Activated naive CD8-positive, alpha-beta T cell (primary cell): Measurements from ENCODE around the gene RNASE4.
"Not testable (repeated sequence)": the region's sequence is repeated elsewhere in the genome, so short reads cannot be mapped to it uniquely, and the experiment has no call there.

ENCODE experiments used
- H3K27ac Mint-ChIP-seq: one replicate; pipeline ENCODE4 v1.8.0; 2021; ENCODE audit warnings: mixed read lengths
- H3K27me3 Mint-ChIP-seq: one replicate; pipeline ENCODE4 v1.8.0; 2021; ENCODE audit warnings: mixed read lengths
- H3K36me3 Mint-ChIP-seq: one replicate; pipeline ENCODE4 v1.8.0; 2021; ENCODE audit warnings: mixed read lengths
- H3K4me1 Mint-ChIP-seq: one replicate; pipeline ENCODE4 v1.8.0; 2021; ENCODE audit warnings: low read depth, mixed read lengths
- H3K4me3 Mint-ChIP-seq: one replicate; pipeline ENCODE4 v1.8.0; 2021; ENCODE audit warnings: mild to moderate bottlenecking, mixed read lengths
- H3K9me3 Mint-ChIP-seq: one replicate; pipeline ENCODE4 v1.8.0; 2021; ENCODE audit warnings: low read depth, mixed read lengths

RNASE4 gene

GRCh38 chr14:20662968-20663732 is 21.2 kb upstream of the RNASE4 start:
- H3K4me1 Mint-ChIP-seq, result peaks cover 28% of the 10 kb centered on the region
- no peaks in the 10 kb centered on the region for H3K9me3 Mint-ChIP-seq
- peak overlapping the region; percentile 42 for H3K27ac Mint-ChIP-seq
- peak overlapping the region; percentile 82 for H3K4me3 Mint-ChIP-seq
- H3K27me3 Mint-ChIP-seq, result peaks cover 2% of the 10 kb centered on the region
- H3K36me3 Mint-ChIP-seq, result no peaks in the 10 kb centered on the region

GRCh38 chr14:20666400-20666961 is 17.9 kb upstream of the RNASE4 start:
- not testable (repeated sequence) for H3K9me3 Mint-ChIP-seq, H3K36me3 Mint-ChIP-seq, H3K27ac Mint-ChIP-seq, H3K4me3 Mint-ChIP-seq, H3K27me3 Mint-ChIP-seq
- H3K4me1 Mint-ChIP-seq, result peaks cover 29% of the 10 kb centered on the region

GRCh38 chr14:20667957-20668356 is 16.4 kb upstream of the RNASE4 start:
- Mint-ChIP-seq H3K27me3 (peaks cover under 1% of the 10 kb centered on the region), H3K9me3 (no peaks in the 10 kb centered on the region), H3K4me1 (peaks cover 21% of the 10 kb centered on the region), H3K36me3 (no peaks in the 10 kb centered on the region), H3K27ac (no peak overlapping the region), H3K4me3 (no peak overlapping the region)

GRCh38 chr14:20668969-20669368 is 15.4 kb upstream of the RNASE4 start:
- Mint-ChIP-seq H3K4me3 (no peak overlapping the region), H3K27me3 (peaks cover 3% of the 10 kb centered on the region), H3K27ac (no peak overlapping the region), H3K9me3 (no peaks in the 10 kb centered on the region), H3K4me1 (peaks cover 13% of the 10 kb centered on the region), H3K36me3 (no peaks in the 10 kb centered on the region)

- Mint-ChIP-seq H3K27ac (no peak overlapping the region), H3K27me3 (peaks cover 3% of the 10 kb centered on the region), H3K9me3 (no peaks in the 10 kb centered on the region), H3K36me3 (no peaks in the 10 kb centered on the region), H3K4me3 (no peak overlapping the region), H3K4me1 (peaks cover 13% of the 10 kb centered on the region)
These were observed 12.6 kb upstream of the RNASE4 start for GRCh38 chr14:20671597-20672283.

- H3K36me3 Mint-ChIP-seq, result no peaks in the 10 kb centered on the region
- no peaks in the 10 kb centered on the region for H3K9me3 Mint-ChIP-seq
- peaks cover 3% of the 10 kb centered on the region for H3K27me3 Mint-ChIP-seq
- no peak overlapping the region for H3K27ac Mint-ChIP-seq
- no peaks in the 10 kb centered on the region for H3K4me1 Mint-ChIP-seq
- H3K4me3 Mint-ChIP-seq, result no peak overlapping the region
These were observed 8.7 kb upstream of the RNASE4 start for GRCh38 chr14:20675669-20676068.

- H3K4me1 Mint-ChIP-seq, result no peaks in the 10 kb centered on the region
- no peak overlapping the region for H3K27ac Mint-ChIP-seq
- H3K9me3 Mint-ChIP-seq, result no peaks in the 10 kb centered on the region
- no peaks in the 10 kb centered on the region for H3K36me3 Mint-ChIP-seq
- peaks cover 3% of the 10 kb centered on the region for H3K27me3 Mint-ChIP-seq
- no peak overlapping the region for H3K4me3 Mint-ChIP-seq
These were observed 8.3 kb upstream of the RNASE4 start for GRCh38 chr14:20676072-20676471.

- Mint-ChIP-seq H3K27ac (no peak overlapping the region), H3K4me1 (no peaks in the 10 kb centered on the region), H3K4me3 (no peak overlapping the region), H3K27me3 (no peaks in the 10 kb centered on the region), H3K36me3 (no peaks in the 10 kb centered on the region), H3K9me3 (no peaks in the 10 kb centered on the region)
These were observed 4.5 kb upstream of the RNASE4 start for GRCh38 chr14:20679907-20680306.

GRCh38 chr14:20680363-20680762 is 4.0 kb upstream of the RNASE4 start:
- Mint-ChIP-seq H3K27me3 (no peaks in the 10 kb centered on the region), H3K27ac (no peak overlapping the region), H3K4me3 (no peak overlapping the region), H3K9me3 (no peaks in the 10 kb centered on the region), H3K36me3 (no peaks in the 10 kb centered on the region), H3K4me1 (peaks cover 3% of the 10 kb centered on the region)

GRCh38 chr14:20680843-20681347 is 3.5 kb upstream of the RNASE4 start:
- Mint-ChIP-seq H3K9me3 (no peaks in the 10 kb centered on the region), H3K27ac (no peak overlapping the region), H3K27me3 (no peaks in the 10 kb centered on the region), H3K36me3 (no peaks in the 10 kb centered on the region), H3K4me1 (peaks cover 3% of the 10 kb centered on the region), H3K4me3 (no peak overlapping the region)

- Mint-ChIP-seq H3K4me3 (no peak overlapping the region), H3K27ac (no peak overlapping the region), H3K9me3 (no peaks in the 10 kb centered on the region), H3K36me3 (no peaks in the 10 kb centered on the region), H3K4me1 (peaks cover 3% of the 10 kb centered on the region), H3K27me3 (no peaks in the 10 kb centered on the region)
These were observed 2.8 kb upstream of the RNASE4 start for GRCh38 chr14:20681348-20682126.

- H3K27me3 Mint-ChIP-seq, result no peaks in the 10 kb centered on the region
- H3K4me1 Mint-ChIP-seq, result peaks cover 3% of the 10 kb centered on the region
- no peaks in the 10 kb centered on the region for H3K36me3 Mint-ChIP-seq
- H3K27ac Mint-ChIP-seq, result no peak overlapping the region
- no peaks in the 10 kb centered on the region for H3K9me3 Mint-ChIP-seq
- no peak overlapping the region for H3K4me3 Mint-ChIP-seq
These were observed 2.3 kb upstream of the RNASE4 start for GRCh38 chr14:20682127-20682434.

GRCh38 chr14:20682435-20683124 is 1.8 kb upstream of the RNASE4 start:
- peaks cover 3% of the 10 kb centered on the region for H3K4me1 Mint-ChIP-seq
- no peaks in the 10 kb centered on the region for H3K9me3 Mint-ChIP-seq

GRCh38 chr14:20683125-20683890 is 1.1 kb upstream of the RNASE4 start:
- no peaks in the 10 kb centered on the region for H3K36me3 Mint-ChIP-seq
- no peak overlapping the region for H3K4me3 Mint-ChIP-seq
- H3K27me3 Mint-ChIP-seq, result no peaks in the 10 kb centered on the region
- no peak overlapping the region for H3K27ac Mint-ChIP-seq
- H3K9me3 Mint-ChIP-seq, result no peaks in the 10 kb centered on the region
- peaks cover 3% of the 10 kb centered on the region for H3K4me1 Mint-ChIP-seq

More at GRCh38 chr14:20682435-20683124, 1.8 kb upstream of the RNASE4 start:
- Mint-ChIP-seq H3K4me3 (no peak overlapping the region), H3K27me3 (no peaks in the 10 kb centered on the region), H3K27ac (no peak overlapping the region), H3K36me3 (no peaks in the 10 kb centered on the region)
